ENCODE results near the gene SDHA. TPM values are rescaled to one million over a fixed set of nuclear protein-coding genes. Genes with fewer than 3 reads are reported as not detected.

Gene SDHA
- total RNA-seq, 1 experiment from 2014 or later: 75.0 TPM

GRCh38 chr5:185095-186070 is 32.7 kb upstream of the SDHA start:
- H3K27me3 Mint-ChIP-seq (ENCODE audit: insufficient read depth, unreplicated experiment): peaks cover 11% of the 10 kb centered on the region
- ChIA-PET POLR2A (interaction anchor here (0.6 kb wide), 1 partner anchor 52 kb away, joined by 3 read pairs; no protein-coding TSS in a partner anchor), CTCF (interaction anchor here (0.6 kb wide), 1 partner anchor 437 kb away, joined by 3 read pairs; no protein-coding TSS in a partner anchor)
- no peaks in the 10 kb centered on the region for H3K4me1 Mint-ChIP-seq (ENCODE audit: insufficient read depth, unreplicated experiment)
- intact Hi-C loops (cut with micrococcal nuclease): no loop called here
- BruUV-seq (replicated peaks): no TSS peak
- H3K27ac Mint-ChIP-seq (ENCODE audit: low read depth, unreplicated experiment): no peak overlapping the region
- H3K9me3 Mint-ChIP-seq (ENCODE audit: unreplicated experiment): no peaks in the 10 kb centered on the region
- DNase-seq (ENCODE audit: unreplicated experiment): no peak
- no peak overlapping the region for H3K4me3 Mint-ChIP-seq (ENCODE audit: unreplicated experiment)
- H3K36me3 Mint-ChIP-seq (ENCODE audit: insufficient read depth, unreplicated experiment): no peaks in the 10 kb centered on the region
- no peak for TF ChIP-seq CTCF (IDR thresholded peaks at IDR 0.05; ENCODE audit: unreplicated experiment)

- CTCF ChIA-PET: no interaction called here
- no peak for TF ChIP-seq CTCF (IDR thresholded peaks at IDR 0.05; ENCODE audit: unreplicated experiment)
- Mint-ChIP-seq H3K36me3 (ENCODE audit: insufficient read depth, unreplicated experiment) (no peaks in the 10 kb centered on the region), H3K4me1 (ENCODE audit: insufficient read depth, unreplicated experiment) (no peaks in the 10 kb centered on the region), H3K9me3 (ENCODE audit: unreplicated experiment) (no peaks in the 10 kb centered on the region), H3K27me3 (ENCODE audit: insufficient read depth, unreplicated experiment) (peaks cover 12% of the 10 kb centered on the region), H3K27ac (ENCODE audit: low read depth, unreplicated experiment) (no peak overlapping the region), H3K4me3 (ENCODE audit: unreplicated experiment) (no peak overlapping the region)
- BruUV-seq (replicated peaks): no TSS peak
- intact Hi-C loops (cut with micrococcal nuclease): no loop called here
- POLR2A ChIA-PET: no interaction called here
- no peak for DNase-seq (ENCODE audit: unreplicated experiment)
Observed at GRCh38 chr5:186091-187041, 31.8 kb upstream of the SDHA start.

GRCh38 chr5:187042-187431 is 31.1 kb upstream of the SDHA start:
- Mint-ChIP-seq H3K27ac (ENCODE audit: low read depth, unreplicated experiment) (no peak overlapping the region), H3K36me3 (ENCODE audit: insufficient read depth, unreplicated experiment) (no peaks in the 10 kb centered on the region), H3K9me3 (ENCODE audit: unreplicated experiment) (no peaks in the 10 kb centered on the region), H3K27me3 (ENCODE audit: insufficient read depth, unreplicated experiment) (peaks cover 12% of the 10 kb centered on the region), H3K4me3 (ENCODE audit: unreplicated experiment) (no peak overlapping the region), H3K4me1 (ENCODE audit: insufficient read depth, unreplicated experiment) (no peaks in the 10 kb centered on the region)
- CTCF ChIA-PET: no interaction called here
- POLR2A ChIA-PET: no interaction called here
- no peak for DNase-seq (ENCODE audit: unreplicated experiment)
- no TSS peak for BruUV-seq (replicated peaks)
- intact Hi-C loops (cut with micrococcal nuclease): no loop called here
- TF ChIP-seq CTCF (IDR thresholded peaks at IDR 0.05; ENCODE audit: unreplicated experiment): no peak

All from MCF 10A (cell line).